NOMO-1 treated with DMSO at 0.1 percent for 48 hours (cell line): ENCODE measurements around the gene FAM180A.

Experiments used
- DNase-seq: peaks from one replicate; lab custom pipeline; 2025; ENCODE audit not compliant: unreplicated experiment; lab: John Stamatoyannopoulos, UW

FAM180A gene

DNA sequence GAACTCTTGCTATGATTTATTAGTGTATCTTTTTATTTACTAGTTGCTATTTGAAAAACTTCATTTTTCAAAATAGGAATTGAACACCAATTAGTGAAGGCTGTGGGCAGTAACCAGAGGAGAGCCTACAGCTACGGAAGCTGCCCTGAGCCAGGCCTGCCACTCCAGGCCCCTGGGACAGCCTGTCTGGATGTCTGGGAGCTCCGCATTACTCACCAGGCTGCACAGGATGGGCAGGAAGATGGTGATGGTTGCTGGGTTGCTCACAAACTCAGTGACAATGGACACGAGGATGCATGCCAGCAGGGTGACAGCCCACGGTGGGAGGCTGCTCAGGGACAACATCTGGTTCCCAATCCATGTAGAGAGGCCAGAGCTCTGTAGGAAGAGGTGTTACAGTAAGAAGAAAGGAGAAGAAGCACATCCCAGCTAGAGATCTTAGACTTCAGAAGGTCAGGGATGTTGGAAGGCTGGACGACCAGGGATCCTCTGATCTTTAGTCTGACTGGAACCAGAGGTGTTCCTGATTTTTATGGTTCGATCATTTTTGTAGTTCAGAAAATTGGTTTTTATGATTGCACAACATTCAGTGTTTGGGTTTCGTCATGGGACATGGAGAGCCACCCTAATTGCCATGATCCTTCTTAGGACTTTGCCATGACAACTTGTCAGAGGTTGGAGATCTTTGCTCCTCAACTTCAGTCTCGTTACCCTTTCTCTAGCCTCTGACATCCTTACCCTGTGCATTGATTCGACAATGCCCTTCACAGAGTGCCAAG, 63.1 kb downstream of the FAM180A start:
- no peak for DNase-seq

- no peak for DNase-seq
Measured at GRCh38 chr7:135684699-135685098, 63.9 kb downstream of the FAM180A start.

- DNase-seq, result no peak
Measured at GRCh38 chr7:135684136-135684535, 64.5 kb downstream of the FAM180A start.

DNA sequence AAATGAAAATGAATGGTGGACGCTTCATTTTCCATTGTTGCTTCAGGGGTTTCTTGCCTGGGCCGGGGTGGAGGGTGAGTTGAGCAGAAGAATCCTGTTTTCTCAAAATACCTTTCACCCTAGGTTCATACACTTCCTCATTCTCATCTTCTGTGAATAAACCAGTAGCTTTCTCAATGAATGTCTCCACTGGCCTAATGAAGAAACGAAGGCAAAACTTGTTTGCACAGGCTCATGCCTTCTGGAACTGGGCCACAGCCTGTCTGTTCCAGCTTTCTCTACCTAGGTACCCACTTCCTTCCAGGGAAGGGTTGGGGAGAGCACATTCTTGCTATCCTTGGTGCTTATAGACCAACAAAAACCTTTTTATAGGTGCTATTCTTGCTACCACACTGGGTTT, 65.0 kb downstream of the FAM180A start:
- DNase-seq, result no peak

- no peak for DNase-seq
Measured at GRCh38 chr7:135682191-135682590, 66.4 kb downstream of the FAM180A start.

- no peak for DNase-seq
Measured at GRCh38 chr7:135681762-135682161, 66.9 kb downstream of the FAM180A start.
